GM12801 (cell line): ENCODE measurements around the gene CDC42.

ENCODE experiments used
- CTCF ChIP-seq: IDR thresholded peaks from one replicate; pipeline ENCODE4 v1.5.1; 2011; ENCODE audit warnings: control low read depth; ENCODE audit not compliant: insufficient read length; ENCODE audit errors: extremely low read depth

CDC42 gene

GRCh38 chr1:22052115-22053016 lies at the start of gene CDC42:
Gene CDC42 (plus strand): TSS chr1:22052709. CDS start chr1:22078479, 25,770 bp downstream.
- TF ChIP-seq CTCF, result no peak

- no peak for TF ChIP-seq CTCF
These were observed 33.6 kb upstream of the CDC42 start for GRCh38 chr1:22018583-22019559.

DNA sequence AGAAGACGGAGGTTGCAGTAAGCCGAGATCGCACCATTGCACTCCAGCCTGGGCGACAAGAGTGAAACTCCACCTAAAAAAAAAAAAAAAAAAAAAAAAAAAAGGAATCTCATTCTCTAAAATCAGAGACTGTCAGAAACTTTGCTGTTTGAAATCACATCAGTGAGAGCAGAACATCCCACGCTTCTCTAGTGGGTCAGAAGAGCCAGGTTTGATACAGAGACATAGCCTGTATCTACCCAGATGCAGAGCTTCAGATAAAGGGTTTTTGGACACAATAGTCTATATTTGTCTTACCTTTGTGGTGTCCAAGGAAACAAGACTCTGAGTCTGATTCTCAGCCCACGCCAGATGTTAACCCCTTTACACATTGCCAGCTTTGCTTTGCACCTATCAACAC lies 31.4 kb upstream of the CDC42 start:
- TF ChIP-seq CTCF, result no peak

DNA sequence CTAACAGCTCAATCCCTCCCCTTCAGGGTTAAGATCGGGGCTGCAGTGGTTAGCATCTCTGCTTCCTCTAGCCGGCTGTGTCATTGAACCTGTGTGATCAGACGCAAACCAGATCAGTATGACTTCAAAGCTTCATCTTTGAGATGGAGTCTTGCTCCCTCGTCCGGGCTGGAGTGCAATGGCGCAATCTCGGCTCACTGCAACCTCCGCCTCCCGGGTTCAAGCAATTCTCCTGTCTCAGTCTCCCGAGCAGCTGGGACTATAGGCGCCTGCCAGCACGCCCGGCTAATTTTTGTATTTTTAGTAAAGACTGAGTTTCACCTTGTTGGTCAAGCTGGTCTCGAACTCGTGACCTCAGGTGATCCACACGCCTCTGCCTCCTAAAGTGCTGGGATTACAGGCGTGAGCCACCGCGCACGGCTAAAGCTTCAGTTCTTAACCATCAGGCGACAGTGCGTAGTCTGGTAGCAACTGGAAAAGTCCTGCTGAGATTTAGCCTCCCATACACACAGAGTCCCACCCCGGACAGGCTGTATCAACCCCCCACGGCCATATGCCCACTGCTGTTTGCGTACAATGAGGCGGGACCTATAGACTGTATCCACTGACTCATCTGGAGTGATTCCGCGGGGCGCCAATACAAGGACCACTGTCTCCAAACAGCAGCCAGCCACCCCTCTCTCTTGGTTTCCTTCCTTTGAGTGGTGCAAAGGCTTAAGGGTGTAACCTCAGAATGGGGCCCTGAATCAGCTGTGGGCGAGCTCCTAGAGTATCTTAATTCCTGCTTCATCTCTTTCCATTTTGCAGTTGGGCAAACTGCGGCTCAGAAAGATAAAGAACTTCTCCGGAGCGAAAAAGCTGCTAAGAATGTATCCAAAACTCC lies 27.8 kb upstream of the CDC42 start:
- no peak for TF ChIP-seq CTCF

DNA sequence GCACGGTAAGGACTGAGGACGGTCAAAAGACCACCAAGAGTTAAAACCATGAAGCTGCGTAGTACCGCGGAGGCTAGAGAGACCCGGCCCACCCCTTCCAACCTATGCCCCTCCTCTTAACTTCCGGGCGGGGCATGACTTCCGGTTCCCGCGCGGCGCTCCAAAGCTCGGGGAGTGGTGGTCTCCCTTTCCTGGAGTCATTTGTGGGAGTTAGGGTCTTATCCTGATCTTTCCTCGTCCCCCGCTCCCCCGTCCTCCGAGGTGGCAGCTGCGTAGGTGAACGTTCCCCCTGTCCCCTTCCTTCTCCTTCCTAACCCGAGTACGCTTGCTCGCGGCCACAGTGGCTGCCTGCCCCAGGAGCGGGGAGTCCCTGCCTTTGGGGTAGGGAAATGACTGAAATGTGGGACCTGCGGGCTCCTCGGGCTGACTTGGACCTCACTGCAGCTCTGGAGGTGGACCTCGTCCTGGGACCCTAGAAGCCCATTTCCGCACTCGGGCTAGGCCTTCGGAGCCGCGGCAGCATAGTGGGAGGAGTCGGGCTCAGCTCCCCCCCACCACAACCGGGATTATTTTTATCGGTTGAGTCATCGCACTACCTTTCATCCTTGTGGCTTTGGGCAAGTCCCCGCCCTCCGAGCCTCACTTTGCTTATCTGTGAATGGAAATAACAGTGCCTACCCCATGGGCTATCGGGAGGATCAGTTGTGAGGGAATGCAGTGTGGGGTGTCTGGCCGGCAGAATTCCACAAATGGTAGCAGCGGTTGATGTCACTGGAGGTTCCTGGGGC lies 26.9 kb upstream of the CDC42 start:
- no peak for TF ChIP-seq CTCF

DNA sequence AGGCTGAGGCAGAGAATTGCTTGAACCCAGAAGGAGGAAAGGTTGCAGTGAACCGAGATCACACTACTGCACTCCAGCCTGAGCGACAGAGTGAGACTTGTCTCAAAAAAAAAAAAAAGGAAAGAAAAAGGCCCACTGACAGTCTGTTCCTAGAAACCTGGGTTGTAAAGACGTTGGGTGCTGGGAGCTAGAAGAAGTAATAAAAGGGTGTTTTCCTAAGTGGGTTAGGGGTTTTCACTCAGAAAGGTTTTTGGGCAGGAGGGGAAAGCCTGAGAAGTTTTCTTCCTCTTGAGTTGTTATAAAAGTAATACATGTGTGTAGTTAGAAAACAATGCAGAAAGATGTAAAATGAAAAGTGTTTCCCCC lies 25.6 kb upstream of the CDC42 start:
- TF ChIP-seq CTCF, result no peak
